HG03571 (cell line): ENCODE data around the gene LCE3E.
"Not testable (repeated sequence)": the region's sequence is repeated elsewhere in the genome, so short reads cannot be mapped to it uniquely, and the experiment has no call there.

Experiments
- ATAC-seq: cut with Tn5 transposase; IDR thresholded peaks from one replicate; pipeline ENCODE4 v1.9.1; 2021; ENCODE audit not compliant: unreplicated experiment

Gene LCE3E

GRCh38 chr1:152566681-152567080, at the start of gene LCE3E:
Gene LCE3E, minus strand, starts transcription at chr1:152566780. Its CDS starts 572 bp downstream, at chr1:152566208.
- no peak for ATAC-seq

- no peak for ATAC-seq
Observed at GRCh38 chr1:152613511-152613910, 46.9 kb upstream of the LCE3E start, which contains the start of gene LCE3B. Gene LCE3B, plus strand, starts transcription at chr1:152613811. Its CDS starts 0 bp downstream, at chr1:152613811.

GRCh38 chr1:152599934-152600333, 33.4 kb upstream of the LCE3E start, which contains the start of gene LCE3C:
Gene LCE3C, plus strand, starts transcription at chr1:152600234. Its CDS starts 498 bp downstream, at chr1:152600732.
- ATAC-seq: no peak

GRCh38 chr1:152596986-152597385, 30.4 kb upstream of the LCE3E start:
- ATAC-seq: no peak

GRCh38 chr1:152585586-152585985, 19.0 kb upstream of the LCE3E start:
- ATAC-seq: no peak

GRCh38 chr1:152582647-152583046, 16.1 kb upstream of the LCE3E start:
- no peak for ATAC-seq

GRCh38 chr1:152580433-152580832, 13.9 kb upstream of the LCE3E start, which contains the start of gene LCE3D:
Gene LCE3D, minus strand, starts transcription at chr1:152580516. Its CDS starts 580 bp downstream, at chr1:152579936.
- no peak for ATAC-seq

GRCh38 chr1:152579526-152579925, 12.9 kb upstream of the LCE3E start:
- not testable (repeated sequence) for ATAC-seq

GRCh38 chr1:152577168-152577567, 10.6 kb upstream of the LCE3E start:
- ATAC-seq: no peak

- ATAC-seq: no peak
Observed at GRCh38 chr1:152565535-152566215, 905 bp downstream of the LCE3E start.

- ATAC-seq: no peak
Observed at GRCh38 chr1:152565115-152565514, 1.5 kb downstream of the LCE3E start.

- not testable (repeated sequence) for ATAC-seq
Observed at GRCh38 chr1:152548358-152548757, 18.2 kb downstream of the LCE3E start.

GRCh38 chr1:152546704-152547103, 19.9 kb downstream of the LCE3E start:
- no peak for ATAC-seq

- no peak for ATAC-seq
Observed at GRCh38 chr1:152543820-152544219, 22.8 kb downstream of the LCE3E start.

GRCh38 chr1:152539901-152540300, 26.7 kb downstream of the LCE3E start:
- no peak for ATAC-seq

- no peak for ATAC-seq
Observed at GRCh38 chr1:152537496-152537895, 29.1 kb downstream of the LCE3E start.

- ATAC-seq: no peak
Observed at GRCh38 chr1:152535774-152536173, 30.8 kb downstream of the LCE3E start.

- ATAC-seq: no peak
Observed at GRCh38 chr1:152533327-152533938, 33.1 kb downstream of the LCE3E start.

- no peak for ATAC-seq
Observed at GRCh38 chr1:152525080-152525641, 41.4 kb downstream of the LCE3E start.

- ATAC-seq: no peak
Observed at GRCh38 chr1:152520561-152521090, 46.0 kb downstream of the LCE3E start.

GRCh38 chr1:152519851-152520250, 46.7 kb downstream of the LCE3E start:
- no peak for ATAC-seq
